ENCODE data around the gene PPP2R5D. TPM values are rescaled to one million over a fixed set of nuclear protein-coding genes. Genes with fewer than 3 reads are reported as not detected.
A peak's percentile ranks its signal among the peaks of the same experiment; 100 is the strongest.

Gene PPP2R5D
- total RNA-seq, 1 experiment from 2014 or later: 53.5 TPM

DNA sequence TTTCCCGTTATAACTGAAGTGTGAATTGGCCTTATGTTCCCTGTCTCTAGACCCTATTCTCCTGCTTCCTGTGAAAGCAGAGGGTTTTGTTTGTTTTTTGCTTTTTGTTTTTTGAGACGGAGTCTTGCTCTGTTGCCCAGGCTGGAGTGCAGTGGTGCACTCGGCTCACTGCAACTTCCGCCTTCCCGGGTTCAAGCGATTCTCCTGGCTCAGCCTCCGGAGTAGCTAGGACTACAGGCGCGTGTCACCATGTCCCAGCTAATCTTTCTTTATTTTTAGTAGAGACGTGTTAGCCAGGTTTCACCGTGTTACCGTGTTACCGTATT is 24.5 kb upstream of the PPP2R5D start:
- H2BK120ac ChIP-seq (ENCODE audit: low read depth, low read length, poor library complexity, severe bottlenecking): no peak overlapping the region
- no peak overlapping the region for H3K23ac ChIP-seq (ENCODE audit: insufficient read length, low read depth, low read length)
- peaks cover 0 to 15% (median 4%) of the 10 kb centered on the region in 3 experiments; a peak in 3 of 7 replicates for H3K36me3 Mint-ChIP-seq (ENCODE audit: insufficient read depth in 1 of 3, low read depth in 3 of 3)
- H3K18ac ChIP-seq (ENCODE audit: insufficient read length, low read depth, low read length): no peak overlapping the region
- no peak overlapping the region for H2BK20ac ChIP-seq (ENCODE audit: low read depth, low read length, poor library complexity, severe bottlenecking)
- H4K20me1 ChIP-seq (ENCODE audit: control insufficient read depth, insufficient read depth, insufficient read length): no peaks in the 10 kb centered on the region
- 0 out of 5 replicates have a peak, but pooled peaks cover 0 to 2% of the 10 kb centered on the region in 2 experiments for H3K9me3 Mint-ChIP-seq
- no peak overlapping the region for H3K27ac Mint-ChIP-seq
- no peak overlapping the region for H4K91ac ChIP-seq (ENCODE audit: insufficient read length, low read depth, low read length)
- peaks cover 10% of the 10 kb centered on the region for H3K23me2 ChIP-seq (ENCODE audit: insufficient read length, low read depth, low read length, poor library complexity, severe bottlenecking)
- H3K27me3 Mint-ChIP-seq (ENCODE audit: low read depth): peaks cover 36% of the 10 kb centered on the region
- H2BK12ac ChIP-seq (ENCODE audit: insufficient read length, low read depth, low read length): no peak overlapping the region
- no peak overlapping the region for H3K56ac ChIP-seq (ENCODE audit: insufficient read length, low read depth, low read length)
- H2BK15ac ChIP-seq (ENCODE audit: low read depth, low read length): no peak overlapping the region
- no peak overlapping the region for H2BK5ac ChIP-seq (ENCODE audit: insufficient read length, low read length)
- H3K4me1 Mint-ChIP-seq: peaks cover 15 to 16% of the 10 kb centered on the region in 2 experiments
- no peak overlapping the region for H4K5ac ChIP-seq (ENCODE audit: insufficient read length, low read depth, low read length)
- no peaks in the 10 kb centered on the region for H3K79me2 ChIP-seq (ENCODE audit: insufficient read depth, low read length)
- H3T11ph ChIP-seq (ENCODE audit: low read length): no peak overlapping the region
- H3K4me3 Mint-ChIP-seq: peak overlapping the region; percentile 75 to 89
- no peaks in the 10 kb centered on the region for H3K4me1 ChIP-seq (ENCODE audit: insufficient read depth, low read length)
- H3K4ac ChIP-seq (ENCODE audit: low read depth, low read length): no peak overlapping the region
- TF ChIP-seq, protein P1, sequence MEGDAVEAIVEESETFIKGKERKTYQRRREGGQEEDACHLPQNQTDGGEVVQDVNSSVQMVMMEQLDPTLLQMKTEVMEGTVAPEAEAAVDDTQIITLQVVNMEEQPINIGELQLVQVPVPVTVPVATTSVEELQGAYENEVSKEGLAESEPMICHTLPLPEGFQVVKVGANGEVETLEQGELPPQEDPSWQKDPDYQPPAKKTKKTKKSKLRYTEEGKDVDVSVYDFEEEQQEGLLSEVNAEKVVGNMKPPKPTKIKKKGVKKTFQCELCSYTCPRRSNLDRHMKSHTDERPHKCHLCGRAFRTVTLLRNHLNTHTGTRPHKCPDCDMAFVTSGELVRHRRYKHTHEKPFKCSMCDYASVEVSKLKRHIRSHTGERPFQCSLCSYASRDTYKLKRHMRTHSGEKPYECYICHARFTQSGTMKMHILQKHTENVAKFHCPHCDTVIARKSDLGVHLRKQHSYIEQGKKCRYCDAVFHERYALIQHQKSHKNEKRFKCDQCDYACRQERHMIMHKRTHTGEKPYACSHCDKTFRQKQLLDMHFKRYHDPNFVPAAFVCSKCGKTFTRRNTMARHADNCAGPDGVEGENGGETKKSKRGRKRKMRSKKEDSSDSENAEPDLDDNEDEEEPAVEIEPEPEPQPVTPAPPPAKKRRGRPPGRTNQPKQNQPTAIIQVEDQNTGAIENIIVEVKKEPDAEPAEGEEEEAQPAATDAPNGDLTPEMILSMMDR (conservative IDR thresholded peaks at IDR 0.05): no peak
- no peaks in the 10 kb centered on the region for H3K9me3 ChIP-seq (ENCODE audit: control insufficient read depth, low read depth, low read length)
- no CpG with 5 or more reads among the region's 13 CpGs for WGBS (ENCODE audit: extremely low coverage, insufficient read length, low lambda C conversion rate)
- H3K4me2 ChIP-seq (ENCODE audit: insufficient read depth, insufficient read length, low read length): peak overlapping the region; percentile 84
- no peak for DNase-seq
- peaks cover 6% of the 10 kb centered on the region; the same call in 1 of the 2 replicates for H3K27me3 ChIP-seq (ENCODE audit: insufficient read depth, low read length)
- H3K79me1 ChIP-seq (ENCODE audit: insufficient read depth, low read depth, low read length, poor library complexity, severe bottlenecking): no peaks in the 10 kb centered on the region
- no peak overlapping the region for H2AK5ac ChIP-seq (ENCODE audit: insufficient read length, low read length)
- H2AFZ ChIP-seq (ENCODE audit: low read length): no peak overlapping the region
- H3K27ac ChIP-seq (ENCODE audit: insufficient read length, low read depth, low read length): no peak overlapping the region
- no peak overlapping the region for H3K9ac ChIP-seq (ENCODE audit: extremely low read depth, insufficient read length, low read length)
- no peak overlapping the region for H4K8ac ChIP-seq (replicated peaks; ENCODE audit: insufficient read length, low read depth, low read length)
- H3K14ac ChIP-seq (ENCODE audit: insufficient read depth, low read length): no peak overlapping the region

Data from H9 (cell line).